IMR-90 (cell line): Measurements from ENCODE around the gene AMIGO3. TPM values are rescaled to one million over a fixed set of nuclear protein-coding genes. Genes with fewer than 3 reads are reported as not detected.

ENCODE experiments used
- ATAC-seq: fragments of 200-7000 bp; cut with Tn5 transposase; 2 replicates; pipeline ENCODE4 v1.9.1; 2020; ENCODE audit warnings: low read depth, mild to moderate bottlenecking, moderate library complexity
- BruUV-seq: library from RNA; stranded (reverse); fragments of 400-500 nt; replicated peaks from 2 replicates; lab custom pipeline; 2021; lab: Mats Ljungman, UMichigan
- CTCF ChIA-PET: fragments of 300-600 bp; formaldehyde crosslinking; extraction: SDS; loops from one replicate; lab custom pipeline; 2021; ENCODE audit warnings: antibody characterized with exemption; lab: Yijun Ruan, JAX
- POLR2A ChIA-PET: fragments of 300-600 bp; sonication (Branson Sonifier 250); formaldehyde crosslinking; loops from one replicate; lab custom pipeline; 2022; ENCODE audit warnings: antibody characterized with exemption; ENCODE audit not compliant: unreplicated experiment; lab: Charles Lee
- DNase-seq: peaks from one replicate; pipeline ENCODE4 v3.0.0; 2013
- H2AFZ ChIP-seq: replicated peaks from 2 replicates; pipeline ENCODE3; 2013; ENCODE audit warnings: low read length, mild to moderate bottlenecking; ENCODE audit not compliant: poor library complexity
- H2AK5ac ChIP-seq: 2 replicates; pipeline ENCODE4 v1.6.1; 2013; ENCODE audit warnings: low read depth, low read length, inconsistent platforms
- H2AK9ac ChIP-seq: replicated peaks from 2 replicates; pipeline ENCODE3; 2013; ENCODE audit warnings: mild to moderate bottlenecking, low read depth, low read length, moderate library complexity; ENCODE audit not compliant: poor library complexity
- H2BK120ac ChIP-seq: 2 replicates; pipeline ENCODE4 v1.6.1; 2013; ENCODE audit warnings: low read depth, low read length, inconsistent platforms
- H2BK15ac ChIP-seq: 3 replicates; pipeline ENCODE4 v1.6.1; 2013; ENCODE audit warnings: low read depth, low read length, inconsistent platforms
- H2BK20ac ChIP-seq: 2 replicates; pipeline ENCODE4 v1.6.1; 2013; ENCODE audit warnings: low read depth, mild to moderate bottlenecking, inconsistent platforms, low read length, moderate library complexity
- H2BK5ac ChIP-seq: 2 replicates; pipeline ENCODE4 v1.6.1; 2013; ENCODE audit warnings: mild to moderate bottlenecking, low read depth, low read length, inconsistent platforms; ENCODE audit not compliant: poor library complexity, severe bottlenecking
- H3K14ac ChIP-seq: replicated peaks from 2 replicates; pipeline ENCODE4 v1.6.1; 2013; ENCODE audit warnings: low read depth, low read length, inconsistent platforms
- H3K18ac ChIP-seq: 2 replicates; pipeline ENCODE4 v1.6.1; 2013; ENCODE audit warnings: low read depth, low read length, control low read depth
- H3K23ac ChIP-seq: 2 replicates; pipeline ENCODE4 v1.6.1; 2013; ENCODE audit warnings: low read depth, low read length, inconsistent platforms
- H3K27ac ChIP-seq: 2 replicates; pipeline ENCODE4 v1.5.1; 2013; ENCODE audit warnings: mild to moderate bottlenecking, control low read depth, low read length; ENCODE audit not compliant: insufficient read depth
- H3K27me3 ChIP-seq: 2 replicates; pipeline ENCODE4 v1.6.1; 2013; ENCODE audit warnings: low read length; ENCODE audit not compliant: control insufficient read depth, insufficient read depth
- H3K36me3 ChIP-seq: 2 replicates; pipeline ENCODE4 v1.6.1; 2013; ENCODE audit warnings: low read length, mixed read lengths; ENCODE audit not compliant: control insufficient read depth, insufficient read depth
- H3K4ac ChIP-seq: 2 replicates; pipeline ENCODE4 v1.6.1; 2013; ENCODE audit warnings: low read depth, low read length, inconsistent platforms
- H3K4me1 ChIP-seq: 2 replicates; pipeline ENCODE4 v1.6.1; 2013; ENCODE audit warnings: low read length, mixed read lengths; ENCODE audit not compliant: control insufficient read depth, insufficient read depth
- H3K4me2 ChIP-seq: 2 replicates; pipeline ENCODE4 v1.6.1; 2013; ENCODE audit warnings: low read depth, mild to moderate bottlenecking, control low read depth, low read length, moderate library complexity
- H3K4me3 ChIP-seq: 2 replicates; pipeline ENCODE4 v1.5.1; 2013; ENCODE audit warnings: low read depth, mild to moderate bottlenecking, control low read depth, low read length, moderate library complexity; ENCODE audit not compliant: insufficient read depth
- H3K56ac ChIP-seq: 2 replicates; pipeline ENCODE4 v1.6.1; 2013; ENCODE audit warnings: low read length, inconsistent platforms; ENCODE audit not compliant: insufficient read depth; ENCODE audit errors: extremely low read depth
- H3K79me1 ChIP-seq, 2 experiments: 2 replicates each; pipeline ENCODE4 v1.6.1; 2013; ENCODE audit warnings: low read length in 2 of 2, inconsistent platforms in 1 of 2, low read depth in 1 of 2
- H3K9ac ChIP-seq: 2 replicates; pipeline ENCODE4 v1.6.1; 2013; ENCODE audit warnings: low read depth, low read length, control low read depth
- H3K9me1 ChIP-seq: 2 replicates; pipeline ENCODE4 v1.6.1; 2013; ENCODE audit warnings: low read length, inconsistent platforms; ENCODE audit not compliant: insufficient read depth
- H3K9me3 ChIP-seq: 2 replicates; pipeline ENCODE4 v1.6.1; 2013; ENCODE audit warnings: low read length; ENCODE audit not compliant: control insufficient read depth, insufficient read depth
- H4K20me1 ChIP-seq: 2 replicates; pipeline ENCODE4 v1.6.1; 2013; ENCODE audit warnings: low read length, inconsistent platforms; ENCODE audit not compliant: insufficient read depth
- H4K5ac ChIP-seq: 2 replicates; pipeline ENCODE4 v1.6.1; 2013; ENCODE audit warnings: mild to moderate bottlenecking, low read depth, low read length, control low read depth
- H4K8ac ChIP-seq, 2 experiments: 2 replicates each; pipeline ENCODE4 v1.6.1; 2013; ENCODE audit warnings: low read depth in 2 of 2, low read length in 2 of 2, control low read depth in 1 of 2, inconsistent platforms in 1 of 2
- H4K91ac ChIP-seq: 2 replicates; pipeline ENCODE4 v1.6.1; 2013; ENCODE audit warnings: low read depth, low read length, inconsistent platforms; ENCODE audit not compliant: insufficient read depth
- BHLHE40 ChIP-seq: fragments of 150-350 bp; IDR thresholded peaks from 2 replicates; pipeline ENCODE4 v1.6.1; 2016; ENCODE audit warnings: mild to moderate bottlenecking, low read depth, low read length
- CHD1 ChIP-seq: IDR thresholded peaks from 2 replicates; pipeline ENCODE4 v1.6.1; 2012; ENCODE audit warnings: low read depth, low read length, improper control_type of control experiment
- CTCF ChIP-seq: conservative IDR thresholded peaks from 2 replicates; pipeline ENCODE4 v1.5.1; 2012; ENCODE audit warnings: mild to moderate bottlenecking, low read depth, low read length, improper control_type of control experiment
- ELK1 ChIP-seq: fragments of 150-350 bp; IDR thresholded peaks from 2 replicates; pipeline ENCODE4 v1.6.1; 2016; ENCODE audit warnings: low read depth, mild to moderate bottlenecking, low read length, moderate library complexity, borderline replicate concordance
- FOS ChIP-seq: fragments of 150-350 bp; IDR thresholded peaks from 2 replicates; pipeline ENCODE4 v1.6.1; 2016; ENCODE audit warnings: low read depth, low read length
- MAFK ChIP-seq: IDR thresholded peaks from 2 replicates; pipeline ENCODE4 v1.6.1; 2012; ENCODE audit warnings: low read depth, low read length, improper control_type of control experiment
- MAZ ChIP-seq: IDR thresholded peaks from 2 replicates; pipeline ENCODE4 v1.6.1; 2012; ENCODE audit warnings: low read depth, mild to moderate bottlenecking, low read length, improper control_type of control experiment, moderate library complexity, borderline replicate concordance
- MXI1 ChIP-seq: IDR thresholded peaks from 2 replicates; pipeline ENCODE4 v1.6.1; 2012; ENCODE audit warnings: low read depth, mild to moderate bottlenecking, low read length, moderate library complexity, borderline replicate concordance
- NFE2L2 ChIP-seq: fragments of 150-350 bp; IDR thresholded peaks from 2 replicates; pipeline ENCODE4 v1.6.1; 2016; ENCODE audit warnings: low read depth, mild to moderate bottlenecking, low read length
- POLR2A ChIP-seq: IDR thresholded peaks from 2 replicates; pipeline ENCODE4 v1.6.1; 2012; ENCODE audit warnings: mild to moderate bottlenecking, low read depth, low read length
- RAD21 ChIP-seq: IDR thresholded peaks from 2 replicates; pipeline ENCODE4 v1.6.1; 2012; ENCODE audit warnings: low read length, improper control_type of control experiment
- RCOR1 ChIP-seq: IDR thresholded peaks from 2 replicates; pipeline ENCODE4 v1.6.1; 2012; ENCODE audit warnings: mild to moderate bottlenecking, low read length, improper control_type of control experiment; ENCODE audit not compliant: insufficient replicate concordance
- RFX5 ChIP-seq: IDR thresholded peaks from 2 replicates; pipeline ENCODE4 v1.8.0; 2012; ENCODE audit warnings: low read depth, mild to moderate bottlenecking, low read length, moderate library complexity
- SMC3 ChIP-seq: fragments of 150-350 bp; IDR thresholded peaks from 2 replicates; pipeline ENCODE4 v1.6.1; 2016; ENCODE audit warnings: low read depth, mild to moderate bottlenecking, antibody characterized with exemption, low read length, moderate library complexity
- WGBS, 2 experiments: methylation state at CpG; one replicate each; pipeline versions ENCODE4 v1.1.5 to v1.1.7; 2013; ENCODE audit warnings: missing lambda C conversion rate in 2 of 2; ENCODE audit not compliant: insufficient read length in 1 of 2; ENCODE audit errors: extremely low coverage in 2 of 2; 5-methylcytosine and 5-hydroxymethylcytosine counted together
- dilution Hi-C: fragments of 300-500 bp; cut with HindIII; formaldehyde crosslinking; loops from one replicate; pipeline ENCODE4 v1.14.3; 2018; ENCODE audit warnings: low sequenced_read_pairs; ENCODE audit not compliant: unreplicated experiment
- in situ Hi-C: fragments of 300-500 bp; cut with MboI; formaldehyde crosslinking; loops from 3 replicates; pipeline ENCODE4 v1.14.3; 2019; ENCODE audit warnings: low sequenced_read_pairs, inconsistent platforms, mixed read lengths
- intact Hi-C: fragments of 100-400 bp; cut with micrococcal nuclease; formaldehyde crosslinking; loops from 2 replicates; pipeline ENCODE4 v1.10.0; 2022
- polyA plus RNA-seq, 3 experiments: library from polyadenylated mRNA; depleted of rRNA; stranded (reverse); fragments of >200 nt; gene quantifications; 2 replicates each; pipeline ENCODE4 v1.2.3, GENCODE V29; 2012; ENCODE audit warnings: low replicate concordance in 1 of 3
- total RNA-seq: library from RNA; depleted of rRNA; stranded (reverse); fragments of >200 nt; gene quantifications from 2 replicates; pipeline ENCODE4 v1.2.3, GENCODE V29; 2012
- TF ChIP-seq, protein P1 (sequence below): fragments of 150-350 bp; IDR thresholded peaks from 2 replicates; pipeline ENCODE4 v1.6.1; 2017; ENCODE audit warnings: mild to moderate bottlenecking, antibody characterized with exemption, low read length, low read depth

AMIGO3 gene
- total and polyA plus RNA-seq, 2 of the 4 experiments (the other 2 are of a cell fraction) = 1.5 TPM; not detected in 1

DNA sequence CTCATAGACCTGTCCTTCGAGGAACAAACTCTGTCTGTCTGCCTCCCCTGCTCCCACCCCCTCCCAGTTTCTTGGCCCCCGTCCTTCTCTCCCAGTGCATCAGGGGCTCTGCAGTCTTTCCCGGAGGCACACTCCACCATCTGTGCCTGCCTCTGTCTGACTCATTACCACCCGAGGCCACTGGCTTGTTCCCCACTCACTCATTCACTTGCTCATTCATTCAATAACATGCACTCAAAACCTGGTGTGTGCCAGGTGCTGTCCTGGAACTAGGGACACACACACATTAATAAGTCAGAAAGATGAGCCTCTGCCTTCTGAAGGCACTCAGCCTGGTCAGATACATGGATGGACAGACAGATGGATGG, 12.4 kb downstream of the AMIGO3 start:
- no peak overlapping the region for H3K18ac ChIP-seq
- no peaks in the 10 kb centered on the region for H3K4me1 ChIP-seq
- H3K9me1 ChIP-seq = no peaks in the 10 kb centered on the region
- no peak overlapping the region for H2BK15ac ChIP-seq
- no peak overlapping the region for H2AK5ac ChIP-seq
- intact Hi-C loops = loop anchor here (10.0 kb wide), 1 partner anchor 388 kb away; no protein-coding TSS in a partner anchor
- H3K9me3 ChIP-seq = no peaks in the 10 kb centered on the region
- H4K8ac ChIP-seq = no peak overlapping the region
- no peak overlapping the region for H3K4ac ChIP-seq
- no peak overlapping the region for H2AFZ ChIP-seq
- H3K4me3 ChIP-seq = no peak overlapping the region
- CTCF ChIA-PET = no interaction called here
- H3K79me1 ChIP-seq = no peaks in the 10 kb centered on the region
- no peak overlapping the region for H4K91ac ChIP-seq
- no peak overlapping the region for H3K9ac ChIP-seq
- no peak overlapping the region for H3K14ac ChIP-seq
- H3K36me3 ChIP-seq = peaks cover 24% of the 10 kb centered on the region
- peaks cover 7% of the 10 kb centered on the region; the same call in 1 of the 2 replicates for H4K20me1 ChIP-seq
- H4K5ac ChIP-seq = no peak overlapping the region
- H3K27me3 ChIP-seq = no peaks in the 10 kb centered on the region
- BruUV-seq = no TSS peak
- in situ Hi-C loops = no loop called here
- H3K4me2 ChIP-seq = no peak overlapping the region
- no peak overlapping the region for H3K56ac ChIP-seq
- H2BK120ac ChIP-seq = no peak overlapping the region
- H2AK9ac ChIP-seq = no peak overlapping the region
- DNase-seq = peak; percentile 63
- POLR2A ChIA-PET = no interaction called here
- TF ChIP-seq BHLHE40 = no peak
- TF ChIP-seq RCOR1 = no peak
- TF ChIP-seq POLR2A = no peak
- TF ChIP-seq RFX5 = no peak
- TF ChIP-seq ELK1 = no peak
- TF ChIP-seq, protein P1, sequence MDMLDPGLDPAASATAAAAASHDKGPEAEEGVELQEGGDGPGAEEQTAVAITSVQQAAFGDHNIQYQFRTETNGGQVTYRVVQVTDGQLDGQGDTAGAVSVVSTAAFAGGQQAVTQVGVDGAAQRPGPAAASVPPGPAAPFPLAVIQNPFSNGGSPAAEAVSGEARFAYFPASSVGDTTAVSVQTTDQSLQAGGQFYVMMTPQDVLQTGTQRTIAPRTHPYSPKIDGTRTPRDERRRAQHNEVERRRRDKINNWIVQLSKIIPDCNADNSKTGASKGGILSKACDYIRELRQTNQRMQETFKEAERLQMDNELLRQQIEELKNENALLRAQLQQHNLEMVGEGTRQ = no peak
- no peak for TF ChIP-seq SMC3
- TF ChIP-seq NFE2L2 = no peak
- no peak for TF ChIP-seq MAFK
- TF ChIP-seq FOS = no peak
- no peak for TF ChIP-seq RAD21
- no peak for TF ChIP-seq MXI1
- no peak for TF ChIP-seq CTCF
- no peak for TF ChIP-seq CHD1
- no peak for TF ChIP-seq MAZ
- ATAC-seq = peak; percentile 31; the same call in 1 of the 2 replicates
- no peak overlapping the region for H2BK5ac ChIP-seq
- no peak overlapping the region for H2BK20ac ChIP-seq
- dilution Hi-C loops = no loop called here
- WGBS, 2 experiments = 66% methylated on average over 4 of the region's 4 CpGs; no CpG with 5 or more reads in 1 of the 2 experiments
- H3K27ac ChIP-seq = no peak overlapping the region
- H3K23ac ChIP-seq = no peak overlapping the region
